Natural killer cell (primary cell): ENCODE measurements around the gene PRKN. TPM values are rescaled to one million over a fixed set of nuclear protein-coding genes. Genes with fewer than 3 reads are reported as not detected.

Experiments
- ATAC-seq, 3 donors: fragments of 150-1000 bp in 2 of 3; fragments of 200-7000 bp in 1 of 3; cut with Tn5 transposase; 1 replicate in 1 of 3; 2 replicates in 2 of 3; pipeline ENCODE4 v1.10.0; 2021; ENCODE audit warnings: mild to moderate bottlenecking in 2 of 3, moderate library complexity in 2 of 3
- DNase-seq, 2 donors: peaks; one replicate each; pipeline versions ENCODE4 v3.0.0 to v3.0.0-alpha.2; 2013 to 2021; ENCODE audit warnings: mixed read lengths in 1 of 2
- H3K27ac ChIP-seq: one replicate; pipeline ENCODE4 v1.5.1; 2013; ENCODE audit warnings: mild to moderate bottlenecking, low read length
- H3K27me3 ChIP-seq: one replicate; pipeline ENCODE4 v1.6.1; 2013; ENCODE audit warnings: low read length; ENCODE audit not compliant: control insufficient read depth, insufficient read depth
- H3K36me3 ChIP-seq: one replicate; pipeline ENCODE4 v1.6.1; 2013; ENCODE audit warnings: low read length; ENCODE audit not compliant: control insufficient read depth, insufficient read depth
- H3K4me1 ChIP-seq: one replicate; pipeline ENCODE4 v1.6.1; 2013; ENCODE audit warnings: low read length; ENCODE audit not compliant: control insufficient read depth, insufficient read depth
- H3K4me3 ChIP-seq: one replicate; pipeline ENCODE4 v1.5.1; 2013; ENCODE audit warnings: low read length
- H3K9me3 ChIP-seq: one replicate; pipeline ENCODE4 v1.6.1; 2013; ENCODE audit warnings: low read length; ENCODE audit not compliant: control insufficient read depth, insufficient read depth
- H3K27ac Mint-ChIP-seq, 2 donors: one replicate each; pipeline ENCODE4 v1.8.0; 2022; ENCODE audit warnings: mild to moderate bottlenecking in 2 of 2, mixed read lengths in 2 of 2, moderate library complexity in 1 of 2
- H3K27me3 Mint-ChIP-seq, 2 donors: one replicate each; pipeline ENCODE4 v1.8.0; 2022; ENCODE audit warnings: low read depth in 2 of 2, mixed read lengths in 2 of 2
- H3K36me3 Mint-ChIP-seq: one replicate; pipeline ENCODE4 v1.8.0; 2022; ENCODE audit warnings: mixed read lengths
- H3K4me1 Mint-ChIP-seq, 2 donors: one replicate each; pipeline ENCODE4 v1.8.0; 2022; ENCODE audit warnings: mixed read lengths in 2 of 2
- H3K4me3 Mint-ChIP-seq: one replicate; pipeline ENCODE4 v1.8.0; 2022; ENCODE audit warnings: mild to moderate bottlenecking, moderate library complexity, mixed read lengths
- H3K9me3 Mint-ChIP-seq, 2 donors: one replicate each; pipeline ENCODE4 v1.8.0; 2022; ENCODE audit warnings: mixed read lengths in 2 of 2
- CTCF ChIP-seq: fragments of 200-600 bp; IDR thresholded peaks from one replicate; pipeline ENCODE4 v1.8.0; 2022; ENCODE audit warnings: antibody characterized with exemption
- WGBS: methylation state at CpG from one replicate; pipeline ENCODE4 v1.1.7; 2013; ENCODE audit warnings: missing lambda C conversion rate; ENCODE audit not compliant: insufficient coverage; 5-methylcytosine and 5-hydroxymethylcytosine counted together
- intact Hi-C: fragments of 100-400 bp; cut with micrococcal nuclease; formaldehyde crosslinking; loops from one replicate; pipeline ENCODE4 v1.14.2; 2022
- total RNA-seq, 4 donors: library from RNA; stranded (reverse); fragments of 120-200 nt in 1 of 4; gene quantifications; one replicate each; pipeline versions ENCODE4 v1.2.3 to v1.2.4, GENCODE V29; 2013 to 2022

The PRKN gene
- total RNA-seq, 3 donors from 2014 or later (not counting 1 experiment from before 2014, with no cell fraction given): 1.4 to 1.9 (median 1.9) TPM

GRCh38 chr6:162489101-162489976 lies 238.2 kb downstream of the PRKN start:
- H3K27me3 Mint-ChIP-seq: no peaks in the 10 kb centered on the region

GRCh38 chr6:162488444-162488843 lies 239.1 kb downstream of the PRKN start:
- H3K36me3 ChIP-seq: no peaks in the 10 kb centered on the region
- DNase-seq (no peak), ATAC-seq (no peak)
- no peak overlapping the region for H3K4me3 ChIP-seq
- 85% methylated on average over 6 of the region's 6 CpGs for WGBS
- Mint-ChIP-seq H3K27ac (no peak overlapping the region), H3K36me3 (peaks cover 8% of the 10 kb centered on the region), H3K4me1 (no peaks in the 10 kb centered on the region), H3K27me3 (no peaks in the 10 kb centered on the region), H3K9me3 (peaks cover 7% of the 10 kb centered on the region in 2 donors), H3K4me3 (no peak overlapping the region)
- no peak for TF ChIP-seq CTCF
- intact Hi-C loops: no loop called here
- H3K27ac ChIP-seq: no peak overlapping the region
- H3K4me1 ChIP-seq: no peaks in the 10 kb centered on the region
- no peaks in the 10 kb centered on the region for H3K27me3 ChIP-seq
- peaks cover 9% of the 10 kb centered on the region for H3K9me3 ChIP-seq

More at GRCh38 chr6:162489101-162489976, 238.2 kb downstream of the PRKN start:
- no peak for TF ChIP-seq CTCF
- no peaks in the 10 kb centered on the region for H3K36me3 ChIP-seq
- Mint-ChIP-seq H3K36me3 (peaks cover 8% of the 10 kb centered on the region), H3K4me1 (no peaks in the 10 kb centered on the region), H3K27ac (no peak overlapping the region), H3K4me3 (no peak overlapping the region), H3K9me3 (peaks cover 8 to 10% of the 10 kb centered on the region in 2 donors)
- no peak overlapping the region for H3K4me3 ChIP-seq
- WGBS: 95% methylated on average over 5 of the region's 5 CpGs
- intact Hi-C loops: no loop called here
- no peak for DNase-seq
- ATAC-seq: no peak
- no peaks in the 10 kb centered on the region for H3K4me1 ChIP-seq
- H3K9me3 ChIP-seq: peaks cover 9% of the 10 kb centered on the region
- H3K27ac ChIP-seq: no peak overlapping the region
- no peaks in the 10 kb centered on the region for H3K27me3 ChIP-seq

- no peak overlapping the region for H3K27ac Mint-ChIP-seq
- no peak for DNase-seq
- H3K4me3 Mint-ChIP-seq: no peak overlapping the region
- H3K36me3 Mint-ChIP-seq: peaks cover 8% of the 10 kb centered on the region
- Histone ChIP-seq H3K4me1 (no peaks in the 10 kb centered on the region), H3K36me3 (no peaks in the 10 kb centered on the region), H3K4me3 (no peak overlapping the region), H3K9me3 (peaks cover 5% of the 10 kb centered on the region), H3K27me3 (no peaks in the 10 kb centered on the region), H3K27ac (no peak overlapping the region)
- H3K27me3 Mint-ChIP-seq: no peaks in the 10 kb centered on the region
- H3K4me1 Mint-ChIP-seq: no peaks in the 10 kb centered on the region
- TF ChIP-seq CTCF: no peak
- intact Hi-C loops: no loop called here
- 59% methylated on average over 2 of the region's 2 CpGs for WGBS
- ATAC-seq: no peak
- H3K9me3 Mint-ChIP-seq: peaks cover 7 to 8% of the 10 kb centered on the region in 2 donors
Observed at GRCh38 chr6:162485464-162485863, 242.1 kb downstream of the PRKN start.
